ENCODE measurements around the gene TSKS. TPM values are rescaled to one million over a fixed set of nuclear protein-coding genes. Genes with fewer than 3 reads are reported as not detected.

Gene TSKS
- total and polyA plus RNA-seq, 2 donors (not counting 3 experiments of a cell fraction or from before 2014, with no cell fraction given), result 0.03 TPM; not detected in 1

DNA sequence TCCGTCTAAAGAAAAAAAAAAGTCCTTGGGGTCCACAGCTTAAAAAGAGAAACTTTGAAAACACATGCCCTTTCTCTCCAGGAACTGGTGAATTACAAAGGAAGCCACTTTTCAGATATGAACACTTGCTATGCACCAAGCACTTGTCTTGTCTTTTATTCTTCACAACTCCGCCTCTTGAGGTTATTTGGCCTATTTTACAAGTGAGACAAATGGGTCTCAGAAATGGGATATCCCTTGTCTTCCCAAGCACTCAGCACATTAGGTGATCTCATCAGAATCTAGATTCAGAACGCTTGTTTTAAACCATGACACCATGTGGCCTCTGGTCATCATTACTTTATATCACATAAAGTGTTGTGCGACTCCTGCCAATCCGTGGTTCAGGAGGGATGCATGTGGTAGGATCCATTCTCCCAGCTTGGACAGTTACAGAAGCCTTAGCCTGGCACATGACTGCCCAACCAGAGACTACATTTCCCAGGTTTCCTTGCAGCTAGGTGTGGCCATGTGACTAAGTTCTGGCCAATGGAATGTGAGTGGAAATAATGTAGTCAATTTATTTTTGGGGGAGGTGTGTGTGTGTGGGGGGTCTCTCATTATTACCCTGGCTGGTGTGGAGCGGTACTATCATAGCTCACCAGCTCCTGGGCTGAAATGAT lies 13.9 kb downstream of the TSKS start:
- no peak for TF ChIP-seq MYC (IDR thresholded peaks at IDR 0.05; ENCODE audit: low read depth, low read length)
- no peak for TF ChIP-seq JUN (IDR thresholded peaks at IDR 0.05; ENCODE audit: borderline replicate concordance, insufficient read depth, insufficient read length, low read depth)
- no peak for TF ChIP-seq GATA2 (IDR thresholded peaks at IDR 0.05; ENCODE audit: insufficient read depth, insufficient read length, low read depth, low read length)
- no peak for TF ChIP-seq EZH2 (IDR thresholded peaks at IDR 0.05; ENCODE audit: borderline replicate concordance, low read depth, low read length, severe bottlenecking)
- no peak for TF ChIP-seq FOS (IDR thresholded peaks at IDR 0.05; ENCODE audit: borderline replicate concordance, insufficient read depth, low read length)
- TF ChIP-seq, protein P1, sequence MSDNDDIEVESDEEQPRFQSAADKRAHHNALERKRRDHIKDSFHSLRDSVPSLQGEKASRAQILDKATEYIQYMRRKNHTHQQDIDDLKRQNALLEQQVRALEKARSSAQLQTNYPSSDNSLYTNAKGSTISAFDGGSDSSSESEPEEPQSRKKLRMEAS (IDR thresholded peaks at IDR 0.05; ENCODE audit: insufficient read depth, insufficient read length), result peak; percentile 80
- Histone ChIP-seq H3K4me3 (replicated peaks in 1 of 3; ENCODE audit: insufficient read depth in 1 of 3, low read depth in 1 of 3, low read length in 3 of 3) (no peak overlapping the region), H3K4me2 (ENCODE audit: insufficient read depth, low read length) (no peak overlapping the region), H3K9me1 (replicated peaks; ENCODE audit: control insufficient read depth, extremely low read depth, insufficient read depth, low read length) (no peaks in the 10 kb centered on the region), H3K27ac (ENCODE audit: insufficient read depth, low read depth, low read length) (no peak overlapping the region), H3K79me2 (ENCODE audit: control insufficient read depth, insufficient read depth, low read length) (no peaks in the 10 kb centered on the region), H3K36me3 (ENCODE audit: control insufficient read depth in 2 of 2, extremely low read depth in 1 of 2, insufficient read depth in 2 of 2, low read length in 2 of 2) (no peaks in the 10 kb centered on the region), H2AFZ (ENCODE audit: low read depth, low read length) (no peak overlapping the region), H3K9ac (replicated peaks; ENCODE audit: extremely low read depth, insufficient read depth, low read length) (no peak overlapping the region), H3K4me1 (ENCODE audit: control insufficient read depth, extremely low read depth, insufficient read depth, low read length) (no peaks in the 10 kb centered on the region), H3K27me3 (ENCODE audit: control insufficient read depth in 2 of 2, insufficient read depth in 2 of 2, low read length in 2 of 2) (no peaks in the 10 kb centered on the region), H4K20me1 (replicated peaks; ENCODE audit: control insufficient read depth, extremely low read depth, insufficient read depth, low read length) (no peaks in the 10 kb centered on the region), H3K9me3 (replicated peaks; ENCODE audit: control insufficient read depth, insufficient read depth, low read length) (no peaks in the 10 kb centered on the region)
- no TSS peak for BruUV-seq (replicated peaks)
- CTCF ChIA-PET, result no interaction called here
- dilution Hi-C loops (cut with MboI; ENCODE audit: extremely low pct_ligation_motif_present, low sequenced_read_pairs), result no loop called here
- peak; percentile 52 for FAIRE-seq
- POLR2A ChIA-PET, result no interaction called here
- DNase-seq (ENCODE audit: low read depth, low spot score), result peak; percentile 36
- intact Hi-C loops (cut with micrococcal nuclease), result no loop called here

Measured in endothelial cell of umbilical vein (primary cell).